ENCODE measurements around the gene OVAAL.

The OVAAL gene

DNA sequence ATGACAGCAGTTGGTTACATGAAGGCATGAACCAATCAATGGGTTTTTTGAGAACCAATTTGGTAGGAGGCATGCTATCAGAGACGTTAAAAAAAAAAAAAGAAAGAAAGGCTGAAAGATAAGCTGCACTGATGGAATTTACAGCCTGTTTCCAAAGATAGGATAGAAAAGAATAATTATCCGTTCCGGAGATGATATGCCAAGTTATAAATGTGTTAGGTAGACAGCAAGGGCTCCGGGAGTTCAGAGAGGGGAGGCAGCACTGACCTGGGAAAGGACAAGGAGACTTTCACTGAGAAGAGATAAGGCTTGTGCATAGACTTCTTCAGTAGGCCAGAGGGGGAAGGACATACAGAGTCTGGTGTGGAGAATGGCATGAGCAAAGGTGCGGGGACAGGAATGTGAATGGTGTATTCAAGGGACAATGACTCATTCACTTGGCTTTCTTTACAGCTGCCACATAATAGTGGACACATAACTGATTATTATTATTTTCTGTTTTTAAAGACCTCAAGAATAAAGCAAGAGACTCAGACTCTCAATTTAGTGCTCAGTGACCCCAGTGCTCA, 31.6 kb upstream of the OVAAL start:
- TF ChIP-seq FOXK2 (IDR thresholded peaks at IDR 0.05) = no peak
- TF ChIP-seq FOXM1 (IDR thresholded peaks at IDR 0.05; ENCODE audit: borderline replicate concordance) = no peak
- no peak for TF ChIP-seq L3MBTL2 (conservative IDR thresholded peaks at IDR 0.05)
- no peak for TF ChIP-seq FOXA1 (IDR thresholded peaks at IDR 0.05)
- no peak for TF ChIP-seq SP1 (IDR thresholded peaks at IDR 0.05)
- TF ChIP-seq LEF1 (IDR thresholded peaks at IDR 0.05; ENCODE audit: borderline replicate concordance) = no peak
- TF ChIP-seq ARNT (IDR thresholded peaks at IDR 0.05) = no peak
- no peak for TF ChIP-seq SUZ12 (IDR thresholded peaks at IDR 0.05)
- CTCF ChIA-PET = interaction anchor here (0.6 kb wide), 1 partner anchor 350 kb away, joined by 3 read pairs; no protein-coding TSS in a partner anchor
- POLR2A ChIA-PET = no interaction called here
- DNase-seq (ENCODE audit: extremely low spot score) = no peak

DNA sequence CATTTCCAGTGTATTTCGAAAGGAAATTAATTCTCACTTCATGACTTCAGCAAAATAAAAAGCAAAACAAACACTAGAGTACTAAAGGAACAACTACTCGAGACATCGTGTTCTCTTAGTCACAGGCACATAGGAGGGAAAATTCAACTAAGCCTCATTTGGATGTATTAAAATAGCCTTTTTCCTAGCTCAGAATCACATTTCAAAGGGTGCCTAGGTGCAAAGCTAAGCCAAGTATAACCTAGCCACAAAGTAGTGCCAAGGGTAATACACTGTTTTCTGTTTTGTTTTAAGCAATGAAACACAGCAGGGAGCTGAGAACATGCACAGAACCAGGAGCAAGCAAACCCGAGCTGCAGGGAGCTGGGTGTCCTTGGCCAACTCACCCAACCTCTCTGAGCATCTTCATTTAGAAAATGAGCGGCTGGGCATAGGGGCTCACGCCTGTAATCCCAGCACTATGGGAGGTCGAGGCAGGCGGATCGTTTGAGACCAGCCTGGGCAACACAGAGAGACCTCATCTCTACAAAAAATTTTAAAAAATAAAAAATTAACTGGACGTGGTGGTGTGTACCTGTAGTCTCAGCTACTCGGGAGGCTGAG, 29.8 kb upstream of the OVAAL start:
- POLR2A ChIA-PET = interaction anchor here (0.8 to 1.3 kb wide), 2 partner anchors 27 to 104 kb away, joined by 3 read pairs; no protein-coding TSS in a partner anchor
- TF ChIP-seq NFRKB (IDR thresholded peaks at IDR 0.05) = no peak
- TF ChIP-seq SP1 (IDR thresholded peaks at IDR 0.05) = no peak
- TF ChIP-seq FOXK2 (IDR thresholded peaks at IDR 0.05) = no peak
- TF ChIP-seq CTBP1 (IDR thresholded peaks at IDR 0.05; ENCODE audit: borderline replicate concordance) = no peak
- no peak for TF ChIP-seq HDGF (IDR thresholded peaks at IDR 0.05; ENCODE audit: borderline replicate concordance)
- TF ChIP-seq BHLHE40 (IDR thresholded peaks at IDR 0.05; ENCODE audit: borderline replicate concordance) = no peak
- CTCF ChIA-PET = interaction anchor here (0.5 kb wide), 1 partner anchor 23 kb away, joined by 10 read pairs; no protein-coding TSS in a partner anchor
- DNase-seq (ENCODE audit: extremely low spot score) = no peak

DNA sequence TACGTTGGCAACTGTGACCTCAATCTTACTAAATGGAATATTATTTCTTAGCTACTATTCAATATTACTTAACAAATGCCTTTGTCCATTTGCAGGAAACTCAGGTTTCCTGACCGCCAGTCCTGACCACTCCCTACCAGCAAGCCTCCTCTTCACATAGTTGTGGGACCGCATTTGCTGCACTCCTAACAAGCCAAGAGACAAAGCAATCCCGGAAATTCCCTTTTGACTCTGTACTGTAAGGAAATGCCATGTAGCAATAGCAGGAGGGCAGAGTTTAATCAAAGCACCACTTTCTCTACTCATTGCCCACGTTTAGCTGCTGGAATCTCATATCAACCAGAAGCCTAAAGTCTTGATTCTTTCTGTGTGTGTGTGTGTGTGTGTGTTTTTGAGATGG, 28.3 kb upstream of the OVAAL start:
- DNase-seq (ENCODE audit: extremely low spot score) = no peak
- CTCF ChIA-PET = no interaction called here
- POLR2A ChIA-PET = interaction anchor here (1.5 kb wide), 1 partner anchor 28 kb away, joined by 5 read pairs; the partner anchor contains the start of gene ACBD6
- no peak for TF ChIP-seq CTBP1 (IDR thresholded peaks at IDR 0.05; ENCODE audit: borderline replicate concordance)
- no peak for TF ChIP-seq BHLHE40 (IDR thresholded peaks at IDR 0.05; ENCODE audit: borderline replicate concordance)
- TF ChIP-seq, protein P1, sequence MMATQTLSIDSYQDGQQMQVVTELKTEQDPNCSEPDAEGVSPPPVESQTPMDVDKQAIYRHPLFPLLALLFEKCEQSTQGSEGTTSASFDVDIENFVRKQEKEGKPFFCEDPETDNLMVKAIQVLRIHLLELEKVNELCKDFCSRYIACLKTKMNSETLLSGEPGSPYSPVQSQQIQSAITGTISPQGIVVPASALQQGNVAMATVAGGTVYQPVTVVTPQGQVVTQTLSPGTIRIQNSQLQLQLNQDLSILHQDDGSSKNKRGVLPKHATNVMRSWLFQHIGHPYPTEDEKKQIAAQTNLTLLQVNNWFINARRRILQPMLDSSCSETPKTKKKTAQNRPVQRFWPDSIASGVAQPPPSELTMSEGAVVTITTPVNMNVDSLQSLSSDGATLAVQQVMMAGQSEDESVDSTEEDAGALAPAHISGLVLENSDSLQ (IDR thresholded peaks at IDR 0.05) = no peak
- no peak for TF ChIP-seq FOXM1 (IDR thresholded peaks at IDR 0.05; ENCODE audit: borderline replicate concordance)
- no peak for TF ChIP-seq SUZ12 (IDR thresholded peaks at IDR 0.05)
- TF ChIP-seq SP1 (IDR thresholded peaks at IDR 0.05) = no peak
- TF ChIP-seq L3MBTL2 (conservative IDR thresholded peaks at IDR 0.05) = no peak
- no peak for TF ChIP-seq ARNT (IDR thresholded peaks at IDR 0.05)
- TF ChIP-seq ZNF384 (IDR thresholded peaks at IDR 0.05) = no peak
- no peak for TF ChIP-seq ELF4 (IDR thresholded peaks at IDR 0.05)
- TF ChIP-seq TARDBP (IDR thresholded peaks at IDR 0.05) = no peak
- no peak for TF ChIP-seq LEF1 (IDR thresholded peaks at IDR 0.05; ENCODE audit: borderline replicate concordance)
- TF ChIP-seq HDGF (IDR thresholded peaks at IDR 0.05; ENCODE audit: borderline replicate concordance) = no peak
- no peak for TF ChIP-seq FOXK2 (IDR thresholded peaks at IDR 0.05)

DNA sequence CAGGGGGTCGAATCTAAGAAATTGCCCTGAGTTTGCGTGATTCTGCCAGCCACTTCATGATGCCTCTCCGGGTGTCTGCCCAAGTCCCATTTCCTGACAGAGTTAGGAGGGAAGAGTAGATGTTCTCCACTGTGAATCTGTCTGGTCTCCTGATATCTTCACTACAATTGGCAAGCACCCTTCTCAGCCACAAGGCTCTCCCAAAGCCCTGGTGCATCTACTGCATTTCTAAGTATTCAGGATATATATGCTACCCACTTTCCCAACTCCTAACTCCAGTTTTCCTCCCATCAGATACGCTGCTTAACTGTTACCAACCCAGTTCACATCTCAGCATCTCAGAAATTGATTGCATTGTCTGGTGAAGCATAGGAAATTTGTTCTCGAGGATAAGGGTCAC, 25.9 kb upstream of the OVAAL start:
- no peak for DNase-seq (ENCODE audit: extremely low spot score)
- TF ChIP-seq ELF4 (IDR thresholded peaks at IDR 0.05) = no peak
- no peak for TF ChIP-seq SUZ12 (IDR thresholded peaks at IDR 0.05)
- TF ChIP-seq SP1 (IDR thresholded peaks at IDR 0.05) = no peak
- no peak for TF ChIP-seq ARNT (IDR thresholded peaks at IDR 0.05)
- no peak for TF ChIP-seq HDGF (IDR thresholded peaks at IDR 0.05; ENCODE audit: borderline replicate concordance)
- TF ChIP-seq L3MBTL2 (conservative IDR thresholded peaks at IDR 0.05) = no peak
- TF ChIP-seq, protein P1 (IDR thresholded peaks at IDR 0.05) = no peak
- no peak for TF ChIP-seq BHLHE40 (IDR thresholded peaks at IDR 0.05; ENCODE audit: borderline replicate concordance)
- TF ChIP-seq TARDBP (IDR thresholded peaks at IDR 0.05) = no peak
- no peak for TF ChIP-seq LEF1 (IDR thresholded peaks at IDR 0.05; ENCODE audit: borderline replicate concordance)
- no peak for TF ChIP-seq FOXM1 (IDR thresholded peaks at IDR 0.05; ENCODE audit: borderline replicate concordance)
- no peak for TF ChIP-seq FOXK2 (IDR thresholded peaks at IDR 0.05)
- TF ChIP-seq ZNF384 (IDR thresholded peaks at IDR 0.05) = no peak
- no peak for TF ChIP-seq NFRKB (IDR thresholded peaks at IDR 0.05)
- TF ChIP-seq CTBP1 (IDR thresholded peaks at IDR 0.05; ENCODE audit: borderline replicate concordance) = no peak
- no peak for TF ChIP-seq FOXA1 (IDR thresholded peaks at IDR 0.05)
- CTCF ChIA-PET = interaction anchor here (0.7 to 0.9 kb wide), 4 partner anchors 10 to 332 kb away, joined by 4 to 6 read pairs (median 5); no protein-coding TSS in a partner anchor
- POLR2A ChIA-PET = no interaction called here

DNA sequence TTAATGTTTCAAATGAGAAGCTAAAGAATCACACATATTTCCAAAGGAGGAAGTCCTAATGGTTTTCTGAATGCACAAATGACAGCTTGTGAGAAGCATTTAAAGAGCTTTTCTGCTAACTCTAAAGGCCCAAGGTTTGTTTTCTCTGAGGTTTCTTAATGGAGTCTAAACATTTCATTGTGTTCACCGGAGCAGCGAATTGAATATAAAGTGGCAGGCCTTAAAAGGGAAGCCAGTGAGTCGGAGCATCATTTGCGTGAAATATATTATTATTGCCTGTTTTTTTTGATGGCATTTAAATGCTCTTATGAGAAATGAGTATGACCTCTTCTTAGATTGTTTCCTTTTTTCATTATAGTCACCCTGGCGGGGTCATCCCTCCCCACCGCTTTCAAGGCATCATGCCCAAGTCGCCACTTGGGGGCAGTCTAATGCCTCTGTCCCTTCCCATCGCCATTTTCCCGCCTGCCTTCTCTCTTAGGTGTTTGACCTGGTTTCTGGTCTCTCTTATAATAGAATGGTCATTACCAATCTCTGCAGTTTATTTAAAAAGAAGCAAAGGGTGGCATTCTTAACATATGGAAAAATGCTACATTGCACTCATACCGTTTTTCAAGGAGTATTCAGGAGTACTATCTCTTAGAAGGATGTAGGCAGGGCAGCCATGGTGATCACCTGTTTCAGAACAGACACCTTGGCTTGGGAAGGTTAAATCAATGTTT, 25.3 kb upstream of the OVAAL start:
- DNase-seq (ENCODE audit: extremely low spot score) = peak; percentile 84
- TF ChIP-seq, protein P1 (IDR thresholded peaks at IDR 0.05) = no peak
- no peak for TF ChIP-seq ZNF384 (IDR thresholded peaks at IDR 0.05)
- TF ChIP-seq NFRKB (IDR thresholded peaks at IDR 0.05) = no peak
- TF ChIP-seq ARNT (IDR thresholded peaks at IDR 0.05) = no peak
- TF ChIP-seq FOXK2 (IDR thresholded peaks at IDR 0.05) = no peak
- no peak for TF ChIP-seq SP1 (IDR thresholded peaks at IDR 0.05)
- no peak for TF ChIP-seq CTBP1 (IDR thresholded peaks at IDR 0.05; ENCODE audit: borderline replicate concordance)
- no peak for TF ChIP-seq FOXA1 (IDR thresholded peaks at IDR 0.05)
- no peak for TF ChIP-seq HDGF (IDR thresholded peaks at IDR 0.05; ENCODE audit: borderline replicate concordance)
- TF ChIP-seq LEF1 (IDR thresholded peaks at IDR 0.05; ENCODE audit: borderline replicate concordance) = no peak
- no peak for TF ChIP-seq SUZ12 (IDR thresholded peaks at IDR 0.05)
- no peak for TF ChIP-seq L3MBTL2 (conservative IDR thresholded peaks at IDR 0.05)
- TF ChIP-seq TARDBP (IDR thresholded peaks at IDR 0.05) = no peak
- TF ChIP-seq BHLHE40 (IDR thresholded peaks at IDR 0.05; ENCODE audit: borderline replicate concordance) = no peak
- TF ChIP-seq ELF4 (IDR thresholded peaks at IDR 0.05) = no peak
- no peak for TF ChIP-seq FOXM1 (IDR thresholded peaks at IDR 0.05; ENCODE audit: borderline replicate concordance)

More for the DNA sequence above, 25.3 kb upstream of the OVAAL start:
- CTCF ChIA-PET = interaction anchor here (0.7 to 1.0 kb wide), 5 partner anchors 11 to 331 kb away, joined by 4 to 6 read pairs (median 4); no protein-coding TSS in a partner anchor
- POLR2A ChIA-PET = no interaction called here
